Astrocyte (in vitro differentiated cells and primary cell): ENCODE results near the gene TRPV5. TPM values are rescaled to one million over a fixed set of nuclear protein-coding genes. Genes with fewer than 3 reads are reported as not detected.

ENCODE experiments used
- DNase-seq: peaks from one replicate; pipeline ENCODE4 v3.0.0-alpha.2; 2010; ENCODE audit warnings: low read depth
- FAIRE-seq: peaks from 2 replicates; lab custom pipeline; 2011; peaks lifted over from hg19 to GRCh38; lab: Jason Lieb, UNC
- H2AFZ ChIP-seq: 2 replicates; pipeline ENCODE4 v1.6.0; 2012; ENCODE audit warnings: low read depth, low read length, inconsistent platforms
- H3K27ac ChIP-seq: 2 replicates; pipeline ENCODE4 v1.5.1; 2011; ENCODE audit warnings: low read depth, low read length, inconsistent platforms
- H3K27me3 ChIP-seq: 2 replicates; pipeline ENCODE4 v1.6.0; 2011; ENCODE audit warnings: low read length, inconsistent platforms; ENCODE audit not compliant: insufficient read depth
- H3K36me3 ChIP-seq: 2 replicates; pipeline ENCODE4 v1.5.1; 2011; ENCODE audit warnings: low read length, inconsistent platforms; ENCODE audit not compliant: insufficient read depth
- H3K4me1 ChIP-seq: 2 replicates; pipeline ENCODE4 v1.5.1; 2011; ENCODE audit warnings: low read length, inconsistent platforms; ENCODE audit not compliant: insufficient read depth
- H3K4me2 ChIP-seq: 2 replicates; pipeline ENCODE4 v1.6.0; 2012; ENCODE audit warnings: low read length, inconsistent platforms
- H3K4me3 ChIP-seq: 2 replicates; pipeline ENCODE4 v1.5.1; 2011; ENCODE audit warnings: low read depth, mild to moderate bottlenecking, low read length, inconsistent platforms; ENCODE audit not compliant: insufficient read depth
- H3K79me2 ChIP-seq: 2 replicates; pipeline ENCODE4 v1.6.0; 2012; ENCODE audit warnings: mild to moderate bottlenecking, low read length, inconsistent platforms; ENCODE audit not compliant: insufficient read depth
- H3K9ac ChIP-seq: 2 replicates; pipeline ENCODE4 v1.6.0; 2012; ENCODE audit warnings: mild to moderate bottlenecking, low read length, inconsistent platforms
- H3K9me3 ChIP-seq: 2 replicates; pipeline ENCODE4 v1.5.1; 2012; ENCODE audit warnings: low read depth, mild to moderate bottlenecking, low read length, inconsistent platforms; ENCODE audit not compliant: insufficient read depth
- H4K20me1 ChIP-seq: 2 replicates; pipeline ENCODE4 v1.6.0; 2012; ENCODE audit warnings: low read length, inconsistent platforms; ENCODE audit not compliant: insufficient read depth
- H3K27ac Mint-ChIP-seq: one replicate; pipeline ENCODE4 v1.8.0; 2021; ENCODE audit warnings: mild to moderate bottlenecking, mixed read lengths; ENCODE audit not compliant: unreplicated experiment
- H3K27me3 Mint-ChIP-seq: one replicate; pipeline ENCODE4 v1.8.0; 2021; ENCODE audit warnings: low read depth, mixed read lengths; ENCODE audit not compliant: unreplicated experiment
- H3K36me3 Mint-ChIP-seq: one replicate; pipeline ENCODE4 v1.8.0; 2021; ENCODE audit warnings: low read depth, mixed read lengths; ENCODE audit not compliant: unreplicated experiment
- H3K4me1 Mint-ChIP-seq: one replicate; pipeline ENCODE4 v1.8.0; 2021; ENCODE audit warnings: low read depth, mixed read lengths; ENCODE audit not compliant: unreplicated experiment
- H3K4me3 Mint-ChIP-seq: one replicate; pipeline ENCODE4 v1.8.0; 2021; ENCODE audit warnings: mild to moderate bottlenecking, moderate library complexity, mixed read lengths; ENCODE audit not compliant: unreplicated experiment
- H3K9me3 Mint-ChIP-seq: one replicate; pipeline ENCODE4 v1.8.0; 2021; ENCODE audit warnings: mild to moderate bottlenecking, mixed read lengths; ENCODE audit not compliant: unreplicated experiment
- EZH2 ChIP-seq: IDR thresholded peaks from 2 replicates; pipeline ENCODE4 v1.6.1; 2012; ENCODE audit warnings: mild to moderate bottlenecking, low read length, inconsistent platforms; ENCODE audit not compliant: insufficient read depth
- total RNA-seq: library from RNA; stranded (reverse); gene quantifications from 2 replicates; pipeline ENCODE4 v1.2.1, GENCODE V29; 2021
- TF ChIP-seq, protein P1 (sequence below): IDR thresholded peaks from 2 replicates; pipeline ENCODE4 v1.5.1; 2011; ENCODE audit warnings: low read depth, mild to moderate bottlenecking, inconsistent platforms, low read length, moderate library complexity; ENCODE audit not compliant: insufficient read depth

TRPV5 gene
- total RNA-seq, 1 donor from 2014 or later = not detected

DNA sequence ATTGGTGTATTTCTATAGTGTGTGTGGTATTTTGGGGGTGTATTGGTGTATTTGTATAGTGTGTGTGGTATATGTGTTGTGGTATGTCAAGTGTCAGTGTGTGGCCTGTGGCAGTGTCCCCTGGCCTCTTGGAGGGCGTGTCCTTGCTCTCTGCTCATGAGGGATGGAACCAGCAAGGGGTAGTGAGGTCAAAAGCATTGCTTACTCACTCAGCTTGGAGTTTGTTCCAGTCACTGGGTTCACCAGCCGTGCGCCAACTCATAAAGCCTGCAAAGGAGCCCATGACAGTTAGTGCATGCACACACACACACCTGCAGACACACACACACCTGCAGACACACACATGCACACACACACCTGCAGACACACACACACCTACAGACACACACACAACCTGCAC, 43.7 kb downstream of the TRPV5 start:
- no peak for FAIRE-seq
- Histone ChIP-seq H3K27me3 (peaks cover 2% of the 10 kb centered on the region), H3K9me3 (no peaks in the 10 kb centered on the region), H2AFZ (no peak overlapping the region), H3K36me3 (no peaks in the 10 kb centered on the region), H3K4me1 (no peaks in the 10 kb centered on the region), H3K4me3 (no peak overlapping the region), H3K79me2 (no peaks in the 10 kb centered on the region), H3K4me2 (no peak overlapping the region), H3K27ac (no peak overlapping the region), H3K9ac (no peak overlapping the region), H4K20me1 (no peaks in the 10 kb centered on the region)
- no peaks in the 10 kb centered on the region for H3K4me1 Mint-ChIP-seq
- TF ChIP-seq EZH2 = no peak
- TF ChIP-seq, protein P1, sequence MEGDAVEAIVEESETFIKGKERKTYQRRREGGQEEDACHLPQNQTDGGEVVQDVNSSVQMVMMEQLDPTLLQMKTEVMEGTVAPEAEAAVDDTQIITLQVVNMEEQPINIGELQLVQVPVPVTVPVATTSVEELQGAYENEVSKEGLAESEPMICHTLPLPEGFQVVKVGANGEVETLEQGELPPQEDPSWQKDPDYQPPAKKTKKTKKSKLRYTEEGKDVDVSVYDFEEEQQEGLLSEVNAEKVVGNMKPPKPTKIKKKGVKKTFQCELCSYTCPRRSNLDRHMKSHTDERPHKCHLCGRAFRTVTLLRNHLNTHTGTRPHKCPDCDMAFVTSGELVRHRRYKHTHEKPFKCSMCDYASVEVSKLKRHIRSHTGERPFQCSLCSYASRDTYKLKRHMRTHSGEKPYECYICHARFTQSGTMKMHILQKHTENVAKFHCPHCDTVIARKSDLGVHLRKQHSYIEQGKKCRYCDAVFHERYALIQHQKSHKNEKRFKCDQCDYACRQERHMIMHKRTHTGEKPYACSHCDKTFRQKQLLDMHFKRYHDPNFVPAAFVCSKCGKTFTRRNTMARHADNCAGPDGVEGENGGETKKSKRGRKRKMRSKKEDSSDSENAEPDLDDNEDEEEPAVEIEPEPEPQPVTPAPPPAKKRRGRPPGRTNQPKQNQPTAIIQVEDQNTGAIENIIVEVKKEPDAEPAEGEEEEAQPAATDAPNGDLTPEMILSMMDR = no peak
- H3K4me3 Mint-ChIP-seq = no peak overlapping the region
- H3K27ac Mint-ChIP-seq = no peak overlapping the region
- no peak for DNase-seq
- H3K36me3 Mint-ChIP-seq = no peaks in the 10 kb centered on the region
- peaks cover 20% of the 10 kb centered on the region for H3K27me3 Mint-ChIP-seq
- H3K9me3 Mint-ChIP-seq = no peaks in the 10 kb centered on the region

GRCh38 chr7:142887282-142888015, 46.1 kb downstream of the TRPV5 start:
- FAIRE-seq (no peak), DNase-seq (no peak)
- Mint-ChIP-seq H3K4me3 (no peak overlapping the region), H3K27me3 (peaks cover 17% of the 10 kb centered on the region), H3K27ac (no peak overlapping the region), H3K4me1 (no peaks in the 10 kb centered on the region), H3K9me3 (no peaks in the 10 kb centered on the region), H3K36me3 (no peaks in the 10 kb centered on the region)
- H3K27ac ChIP-seq = no peak overlapping the region
- no peaks in the 10 kb centered on the region for H4K20me1 ChIP-seq
- TF ChIP-seq, protein P1 = no peak
- TF ChIP-seq EZH2 = no peak
- no peaks in the 10 kb centered on the region for H3K9me3 ChIP-seq
- no peaks in the 10 kb centered on the region for H3K4me1 ChIP-seq
- no peak overlapping the region for H3K4me3 ChIP-seq
- H3K79me2 ChIP-seq = no peaks in the 10 kb centered on the region
- no peaks in the 10 kb centered on the region for H3K36me3 ChIP-seq
- peaks cover 2% of the 10 kb centered on the region for H3K27me3 ChIP-seq
- no peak overlapping the region for H2AFZ ChIP-seq
- H3K4me2 ChIP-seq = no peak overlapping the region
- no peak overlapping the region for H3K9ac ChIP-seq

DNA sequence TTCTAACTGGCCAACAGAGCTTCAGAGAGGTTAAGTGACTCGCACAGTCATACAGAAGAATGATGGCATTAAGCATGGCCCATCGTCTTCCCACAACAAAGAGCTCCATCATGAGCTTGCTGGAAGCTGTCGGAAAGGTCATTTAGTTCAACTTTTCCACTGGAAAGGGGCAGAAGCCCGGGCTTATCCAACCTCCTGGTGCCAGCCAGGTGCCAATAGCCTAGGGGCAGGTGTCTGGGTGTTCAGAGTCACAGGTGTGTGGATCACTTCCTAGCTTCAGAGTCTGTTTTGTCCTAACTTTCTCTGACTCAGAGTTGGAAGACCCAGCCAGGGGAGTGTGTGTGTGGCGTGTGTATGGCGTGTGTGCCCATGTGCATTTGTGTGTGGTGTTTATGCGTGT, 46.7 kb downstream of the TRPV5 start:
- H4K20me1 ChIP-seq = no peaks in the 10 kb centered on the region
- H3K4me1 ChIP-seq = no peaks in the 10 kb centered on the region
- Mint-ChIP-seq H3K9me3 (no peaks in the 10 kb centered on the region), H3K27me3 (peaks cover 18% of the 10 kb centered on the region), H3K4me1 (no peaks in the 10 kb centered on the region), H3K4me3 (no peak overlapping the region), H3K27ac (no peak overlapping the region), H3K36me3 (no peaks in the 10 kb centered on the region)
- no peaks in the 10 kb centered on the region for H3K79me2 ChIP-seq
- H3K27ac ChIP-seq = no peak overlapping the region
- H3K36me3 ChIP-seq = no peaks in the 10 kb centered on the region
- no peak for TF ChIP-seq EZH2
- TF ChIP-seq, protein P1 = no peak
- H3K4me3 ChIP-seq = no peak overlapping the region
- DNase-seq = no peak
- no peak for FAIRE-seq
- H3K9ac ChIP-seq = no peak overlapping the region
- H2AFZ ChIP-seq = no peak overlapping the region
- H3K4me2 ChIP-seq = no peak overlapping the region
- H3K27me3 ChIP-seq = peaks cover 2% of the 10 kb centered on the region
- no peaks in the 10 kb centered on the region for H3K9me3 ChIP-seq
